ENCODE data around the gene GRM8. TPM values are rescaled to one million over a fixed set of nuclear protein-coding genes. Genes with fewer than 3 reads are reported as not detected.

Gene GRM8
- total and polyA plus RNA-seq, 9 of the 15 experiments (the other 6 are each of a cell fraction or from before 2014, with no cell fraction given) = 0.13 TPM; not detected in 7

DNA sequence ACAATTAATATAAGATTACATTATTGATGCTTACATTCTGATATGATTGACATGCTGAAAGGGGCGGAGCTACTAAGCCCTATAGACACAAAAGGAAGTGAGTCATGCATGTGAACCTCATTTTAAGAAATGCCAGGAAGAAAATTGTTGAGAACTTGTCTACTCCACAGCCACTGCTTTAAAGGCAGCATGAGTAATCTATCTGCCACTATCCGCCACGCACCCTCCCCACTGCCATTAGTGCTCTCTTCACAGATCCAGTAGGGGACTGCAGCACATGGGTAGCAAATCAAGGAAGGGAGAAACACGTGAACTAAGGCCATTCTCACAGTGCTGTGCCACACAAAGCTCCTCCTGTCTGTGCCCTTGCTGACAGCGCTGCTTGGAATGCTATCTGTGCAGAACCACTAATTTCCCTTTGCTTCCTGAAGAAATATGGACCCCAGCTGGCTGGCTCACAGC is 524.8 kb downstream of the GRM8 start (continued):
- TF ChIP-seq ZNF197 (CRISPR knock-in tag; IDR thresholded peaks at IDR 0.05; ENCODE audit: low read depth) (no peak), JUND (IDR thresholded peaks at IDR 0.05; ENCODE audit: borderline replicate concordance, low read depth, low read length) (peak; percentile 56; the same call in 1 of the 2 replicates), JUND (tag; IDR thresholded peaks at IDR 0.05; ENCODE audit: borderline replicate concordance, low read depth, low read length) (peak; percentile 35; the same call in 1 of the 3 replicates), ZNF175 (CRISPR knock-in tag; IDR thresholded peaks at IDR 0.05; ENCODE audit: low read depth) (peak; percentile 55; the same call in 1 of the 2 replicates), FOSL1 (tag; conservative IDR thresholded peaks at IDR 0.05) (peak; percentile 61)
- TF ChIP-seq, protein P1, sequence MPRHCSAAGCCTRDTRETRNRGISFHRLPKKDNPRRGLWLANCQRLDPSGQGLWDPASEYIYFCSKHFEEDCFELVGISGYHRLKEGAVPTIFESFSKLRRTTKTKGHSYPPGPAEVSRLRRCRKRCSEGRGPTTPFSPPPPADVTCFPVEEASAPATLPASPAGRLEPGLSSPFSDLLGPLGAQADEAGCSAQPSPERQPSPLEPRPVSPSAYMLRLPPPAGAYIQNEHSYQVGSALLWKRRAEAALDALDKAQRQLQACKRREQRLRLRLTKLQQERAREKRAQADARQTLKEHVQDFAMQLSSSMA (CRISPR knock-in tag; IDR thresholded peaks at IDR 0.05) = no peak
- TF ChIP-seq, protein P2, sequence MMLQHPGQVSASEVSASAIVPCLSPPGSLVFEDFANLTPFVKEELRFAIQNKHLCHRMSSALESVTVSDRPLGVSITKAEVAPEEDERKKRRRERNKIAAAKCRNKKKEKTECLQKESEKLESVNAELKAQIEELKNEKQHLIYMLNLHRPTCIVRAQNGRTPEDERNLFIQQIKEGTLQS (IDR thresholded peaks at IDR 0.05) = peak; percentile 67; the same call in 1 of the 2 replicates
- TF ChIP-seq, protein P2 (CRISPR knock-in tag; conservative IDR thresholded peaks at IDR 0.05) = no peak
- TF ChIP-seq, protein P3, sequence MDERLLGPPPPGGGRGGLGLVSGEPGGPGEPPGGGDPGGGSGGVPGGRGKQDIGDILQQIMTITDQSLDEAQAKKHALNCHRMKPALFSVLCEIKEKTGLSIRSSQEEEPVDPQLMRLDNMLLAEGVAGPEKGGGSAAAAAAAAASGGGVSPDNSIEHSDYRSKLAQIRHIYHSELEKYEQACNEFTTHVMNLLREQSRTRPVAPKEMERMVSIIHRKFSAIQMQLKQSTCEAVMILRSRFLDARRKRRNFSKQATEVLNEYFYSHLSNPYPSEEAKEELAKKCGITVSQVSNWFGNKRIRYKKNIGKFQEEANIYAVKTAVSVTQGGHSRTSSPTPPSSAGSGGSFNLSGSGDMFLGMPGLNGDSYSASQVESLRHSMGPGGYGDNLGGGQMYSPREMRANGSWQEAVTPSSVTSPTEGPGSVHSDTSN (CRISPR knock-in tag; IDR thresholded peaks at IDR 0.05; ENCODE audit: low read depth) = peak; percentile 16; the same call in 1 of the 2 replicates
- TF ChIP-seq, protein P3 (tag; conservative IDR thresholded peaks at IDR 0.05; ENCODE audit: low read depth) = no peak; the same call in 1 of the 2 replicates
- TF ChIP-seq, protein P4, sequence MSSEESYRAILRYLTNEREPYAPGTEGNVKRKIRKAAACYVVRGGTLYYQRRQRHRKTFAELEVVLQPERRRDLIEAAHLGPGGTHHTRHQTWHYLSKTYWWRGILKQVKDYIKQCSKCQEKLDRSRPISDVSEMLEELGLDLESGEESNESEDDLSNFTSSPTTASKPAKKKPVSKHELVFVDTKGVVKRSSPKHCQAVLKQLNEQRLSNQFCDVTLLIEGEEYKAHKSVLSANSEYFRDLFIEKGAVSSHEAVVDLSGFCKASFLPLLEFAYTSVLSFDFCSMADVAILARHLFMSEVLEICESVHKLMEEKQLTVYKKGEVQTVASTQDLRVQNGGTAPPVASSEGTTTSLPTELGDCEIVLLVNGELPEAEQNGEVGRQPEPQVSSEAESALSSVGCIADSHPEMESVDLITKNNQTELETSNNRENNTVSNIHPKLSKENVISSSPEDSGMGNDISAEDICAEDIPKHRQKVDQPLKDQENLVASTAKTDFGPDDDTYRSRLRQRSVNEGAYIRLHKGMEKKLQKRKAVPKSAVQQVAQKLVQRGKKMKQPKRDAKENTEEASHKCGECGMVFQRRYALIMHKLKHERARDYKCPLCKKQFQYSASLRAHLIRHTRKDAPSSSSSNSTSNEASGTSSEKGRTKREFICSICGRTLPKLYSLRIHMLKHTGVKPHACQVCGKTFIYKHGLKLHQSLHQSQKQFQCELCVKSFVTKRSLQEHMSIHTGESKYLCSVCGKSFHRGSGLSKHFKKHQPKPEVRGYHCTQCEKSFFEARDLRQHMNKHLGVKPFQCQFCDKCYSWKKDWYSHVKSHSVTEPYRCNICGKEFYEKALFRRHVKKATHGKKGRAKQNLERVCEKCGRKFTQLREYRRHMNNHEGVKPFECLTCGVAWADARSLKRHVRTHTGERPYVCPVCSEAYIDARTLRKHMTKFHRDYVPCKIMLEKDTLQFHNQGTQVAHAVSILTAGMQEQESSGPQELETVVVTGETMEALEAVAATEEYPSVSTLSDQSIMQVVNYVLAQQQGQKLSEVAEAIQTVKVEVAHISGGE (CRISPR knock-in tag; IDR thresholded peaks at IDR 0.05) = no peak

Measured in K562 (cell line).